ENCODE data around the gene ETV6.
A peak's percentile ranks its signal among the peaks of the same experiment; 100 is the strongest.

The ETV6 gene

DNA sequence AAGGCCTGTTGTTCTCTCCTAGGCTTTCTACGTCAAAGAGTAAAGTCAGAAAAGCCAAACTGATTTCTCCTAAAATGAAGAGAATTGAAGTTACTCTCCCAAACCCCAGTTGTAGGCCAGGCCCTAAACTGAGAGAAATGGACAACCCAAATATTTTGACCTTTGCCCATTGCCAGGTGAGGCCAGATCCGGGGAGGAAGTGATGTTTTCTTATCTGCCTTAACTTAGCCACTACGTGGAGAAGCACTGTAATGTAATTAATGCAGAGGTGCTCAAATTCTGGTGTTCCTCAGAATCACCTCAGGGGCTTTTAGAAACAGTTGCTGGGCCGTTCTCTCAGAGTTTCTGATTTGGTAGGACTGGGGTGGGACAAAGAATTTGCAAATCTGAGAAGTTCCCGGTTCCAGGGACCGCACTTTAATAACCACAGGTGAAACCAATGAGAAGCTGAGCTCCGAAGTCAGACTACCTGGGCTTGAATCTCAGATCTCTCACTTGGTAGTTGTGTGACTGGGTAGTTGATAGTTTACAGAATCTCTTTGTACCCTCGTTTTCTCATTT lies 73.2 kb downstream of the ETV6 start:
- DNase-seq = no peak

DNA sequence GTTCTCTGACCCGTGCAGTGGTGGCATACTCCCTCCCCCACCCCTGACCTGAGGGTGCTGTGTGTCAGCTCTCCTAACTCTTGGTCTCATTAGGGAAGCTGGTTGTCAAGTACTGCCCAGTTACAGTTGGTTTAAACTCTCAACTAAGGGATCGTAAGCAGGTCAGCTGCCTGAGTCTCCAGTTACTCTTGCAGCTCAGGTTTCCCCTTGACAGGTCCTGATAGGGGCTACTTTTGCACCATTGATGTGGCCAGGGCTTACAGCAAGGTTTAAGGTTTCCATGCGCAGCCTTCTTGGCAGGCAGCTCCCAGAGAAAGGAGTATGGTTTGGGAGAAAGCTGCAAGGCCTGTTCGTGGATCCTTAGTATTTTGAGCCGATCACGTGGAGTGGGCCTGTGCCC lies 74.5 kb downstream of the ETV6 start:
- peak; percentile 92 for DNase-seq

DNA sequence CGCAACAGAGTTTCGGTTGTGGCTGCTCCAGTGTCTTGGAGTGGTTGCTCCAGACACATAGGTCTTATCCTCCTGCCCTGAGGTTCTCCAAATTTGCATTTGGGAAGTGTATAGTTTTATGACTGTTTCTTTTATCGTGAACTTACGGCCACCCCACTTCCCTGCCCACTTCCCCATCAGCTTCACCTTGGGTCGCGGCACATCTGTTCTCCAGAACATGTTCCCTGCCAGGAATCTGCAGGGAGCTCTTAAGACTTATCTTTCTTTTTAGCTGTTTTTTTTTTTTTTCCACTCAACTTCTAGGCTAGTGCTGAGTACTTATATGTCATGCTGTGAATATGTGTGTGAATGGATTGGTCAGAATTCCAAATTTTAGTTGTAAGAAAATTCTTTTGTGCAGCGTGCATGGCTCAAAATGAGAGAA lies 75.4 kb downstream of the ETV6 start:
- no peak for DNase-seq

DNA sequence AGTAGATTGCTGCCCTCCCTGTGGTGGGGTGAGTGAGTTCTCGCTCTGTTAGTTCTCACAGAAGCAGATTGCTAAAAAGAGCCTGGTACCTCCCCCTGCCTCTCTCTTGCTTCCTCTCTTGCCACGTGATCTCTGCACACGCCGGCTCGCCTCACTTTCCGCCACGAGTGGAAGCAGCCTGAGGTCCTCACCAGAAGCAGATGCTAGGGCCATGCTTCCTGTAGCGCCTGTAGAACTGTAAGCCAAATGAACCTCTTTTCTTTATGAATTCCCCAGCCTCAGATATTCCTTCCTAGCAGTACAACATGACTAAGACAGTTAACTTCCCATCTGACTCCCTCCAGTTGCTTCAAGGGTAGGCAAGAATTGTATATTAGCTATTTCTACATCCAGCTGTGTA lies 76.2 kb downstream of the ETV6 start:
- DNase-seq = no peak

DNA sequence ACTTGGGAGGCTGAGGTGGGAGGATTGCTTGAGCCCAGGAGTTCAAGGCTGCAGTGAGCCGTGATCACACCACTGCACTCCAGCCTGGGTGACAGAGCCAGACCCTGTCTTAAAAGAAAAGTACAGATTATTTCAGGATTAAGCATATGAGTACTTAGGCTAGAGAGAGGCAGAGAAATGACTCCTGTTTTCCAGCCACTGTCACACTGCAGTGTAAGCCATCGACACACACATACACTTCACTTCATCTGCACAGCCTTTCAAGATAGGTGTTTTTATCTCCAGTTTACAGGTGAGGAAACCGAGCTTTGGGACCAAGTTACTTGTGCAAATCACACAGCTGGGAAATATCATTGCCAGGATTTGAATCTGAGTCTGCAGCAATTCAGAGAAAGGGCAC lies 77.2 kb downstream of the ETV6 start:
- DNase-seq = no peak

DNA sequence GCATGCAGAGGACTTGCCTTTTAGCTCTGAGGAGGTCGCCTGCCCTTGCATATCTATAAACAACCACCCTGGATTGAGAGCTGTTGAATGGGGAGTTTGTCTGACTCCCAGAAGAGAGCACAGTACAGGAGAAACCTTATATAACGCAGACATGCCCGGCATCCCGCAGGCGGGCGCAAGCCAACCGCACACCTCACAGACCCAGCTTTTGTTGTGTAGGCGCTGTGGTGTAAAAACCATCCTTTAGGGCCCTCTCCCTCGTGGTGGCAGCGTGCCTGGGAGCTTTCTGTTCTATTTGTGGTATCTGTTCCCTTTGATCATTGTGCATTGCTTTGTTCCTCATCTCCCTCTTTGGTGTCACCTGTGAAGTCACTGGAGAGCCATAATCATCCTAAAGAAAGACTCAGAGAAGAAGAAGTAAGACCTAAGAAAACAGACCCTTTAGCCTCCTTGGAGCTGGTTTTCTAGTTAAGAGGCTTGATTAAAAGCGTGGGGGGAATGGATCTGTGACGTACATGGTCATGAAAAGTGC lies 77.7 kb downstream of the ETV6 start:
- no peak for DNase-seq

DNA sequence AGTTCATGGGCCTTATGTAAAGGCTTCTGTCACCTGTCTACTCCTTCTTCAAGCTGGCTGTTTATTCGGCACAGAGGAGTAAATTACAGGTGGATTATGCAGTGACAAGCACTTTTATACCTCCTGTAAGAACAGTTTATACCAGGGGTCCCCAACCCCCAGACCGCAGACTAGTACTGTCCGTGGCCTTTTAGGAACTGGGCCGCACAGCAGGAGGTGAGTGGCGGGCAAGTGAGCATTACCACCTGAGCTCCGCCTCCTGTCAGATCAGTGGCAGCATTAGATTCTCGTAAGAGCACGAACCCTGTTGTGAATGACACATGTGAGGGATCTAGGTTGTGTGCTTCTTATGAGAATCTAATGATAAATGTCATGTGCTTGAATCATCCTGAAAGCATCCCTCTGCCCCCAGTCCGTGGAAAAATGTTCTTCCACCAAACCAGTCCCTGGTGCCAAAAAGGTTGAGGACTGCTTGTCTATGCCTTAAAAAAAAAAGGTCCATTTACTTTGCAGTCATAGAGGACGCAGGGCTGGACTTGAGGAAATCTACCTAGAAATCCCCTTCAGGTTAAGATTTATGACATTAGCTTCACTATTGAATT lies 78.8 kb downstream of the ETV6 start:
- no peak for DNase-seq

DNA sequence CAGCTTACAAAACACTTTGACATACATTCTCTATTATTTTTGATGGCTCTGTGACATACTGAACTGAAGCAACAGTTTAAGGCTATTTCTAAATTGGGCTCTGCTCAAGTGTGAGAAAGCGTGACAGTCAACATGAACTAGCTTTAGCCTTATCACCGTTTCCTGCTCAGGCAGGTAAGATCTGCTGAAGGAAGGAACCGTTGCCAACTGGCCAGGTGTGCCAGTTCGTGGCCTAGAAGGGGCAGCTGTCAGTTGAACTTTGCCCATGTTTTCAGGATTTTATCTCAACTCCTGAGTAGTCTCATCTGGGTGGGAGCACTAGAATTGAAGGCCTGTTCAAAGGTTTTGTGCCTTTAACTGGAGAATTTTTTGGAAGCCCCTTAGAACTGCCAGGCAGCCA lies 79.5 kb downstream of the ETV6 start:
- DNase-seq = peak; percentile 81

DNA sequence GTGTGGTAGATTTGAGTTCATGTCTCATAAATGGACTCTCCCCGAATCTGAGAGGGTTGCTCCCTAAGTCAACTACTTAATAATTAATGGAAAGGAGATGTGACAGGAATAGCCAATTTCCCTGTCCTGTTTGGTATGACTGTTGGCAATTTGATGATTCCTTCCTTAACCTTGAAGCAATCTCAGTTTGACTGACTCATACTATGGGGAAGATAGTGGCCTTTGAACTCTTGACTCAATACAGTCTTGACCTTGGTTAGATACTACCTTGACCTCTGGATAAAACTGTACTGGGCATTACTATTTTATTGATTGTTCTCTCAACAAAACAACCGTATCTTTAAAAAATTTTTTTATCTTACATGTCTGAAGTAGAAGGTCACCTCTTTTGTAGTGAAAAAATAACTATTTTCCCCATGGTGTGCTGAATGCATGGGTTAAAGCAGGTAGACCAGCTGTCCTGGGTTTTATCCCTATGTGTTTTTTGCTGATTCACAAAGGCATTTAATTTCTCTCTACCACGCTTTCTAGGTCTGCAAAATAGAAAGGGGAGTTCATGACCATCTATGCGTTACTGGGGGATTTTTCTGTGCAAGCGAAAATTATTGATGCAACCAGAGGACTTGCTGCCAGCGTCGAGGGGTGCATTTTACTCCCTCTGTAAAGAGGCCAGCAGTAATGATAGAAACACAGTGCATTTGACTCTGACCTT lies 80.1 kb downstream of the ETV6 start:
- no peak for DNase-seq

DNA sequence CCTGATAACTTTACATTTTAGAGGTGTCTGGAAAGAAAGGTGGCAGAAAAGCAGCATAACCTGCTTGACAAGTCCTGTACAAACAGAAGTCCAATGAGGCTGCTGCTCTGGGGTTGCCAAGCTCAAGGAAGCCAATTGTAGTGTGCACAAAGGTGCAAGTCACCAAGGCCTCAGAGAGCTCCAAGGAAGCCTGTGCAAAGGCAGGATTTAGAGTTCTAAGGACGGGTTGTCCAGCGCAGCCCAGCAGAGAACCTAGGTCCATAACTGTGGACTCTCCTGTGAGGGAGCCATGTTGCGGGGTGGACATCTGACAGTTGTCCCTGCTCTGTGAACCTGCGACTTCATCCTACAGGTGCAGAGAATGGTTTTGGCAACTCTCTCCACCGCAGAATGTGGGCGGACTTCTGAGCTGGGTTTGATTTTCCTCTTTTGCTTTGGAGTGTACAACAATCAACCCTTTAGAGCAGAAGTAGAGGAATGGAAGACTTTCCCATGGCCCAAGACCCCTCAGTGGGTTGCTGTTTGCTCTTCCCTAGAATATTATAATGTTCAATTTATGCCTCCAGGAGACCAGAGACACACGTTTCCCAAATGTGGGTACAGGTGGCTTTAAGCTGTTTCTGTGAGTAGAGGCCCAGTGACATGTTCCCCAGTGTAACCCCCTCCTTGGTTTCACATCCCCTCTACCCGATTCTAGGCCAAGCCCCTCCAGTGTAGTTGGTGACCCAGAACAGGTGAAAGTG lies 81.0 kb downstream of the ETV6 start:
- peak; percentile 78 for DNase-seq

DNA sequence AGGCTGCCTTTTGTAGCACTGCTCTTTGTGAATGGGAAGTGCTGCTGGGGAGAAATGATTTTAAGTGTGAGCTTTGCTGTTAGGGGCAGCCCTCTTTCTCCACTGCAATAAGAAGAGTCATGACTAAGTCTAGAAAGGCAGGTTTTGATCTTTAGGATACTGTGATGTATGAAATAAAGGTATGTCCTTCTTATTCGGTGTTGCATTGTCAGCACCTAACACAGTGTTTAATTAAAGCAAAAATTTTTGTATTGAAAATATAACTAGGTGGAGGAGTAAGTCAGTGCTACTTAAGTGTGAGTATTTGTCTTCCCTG lies 81.5 kb downstream of the ETV6 start:
- DNase-seq = no peak

DNA sequence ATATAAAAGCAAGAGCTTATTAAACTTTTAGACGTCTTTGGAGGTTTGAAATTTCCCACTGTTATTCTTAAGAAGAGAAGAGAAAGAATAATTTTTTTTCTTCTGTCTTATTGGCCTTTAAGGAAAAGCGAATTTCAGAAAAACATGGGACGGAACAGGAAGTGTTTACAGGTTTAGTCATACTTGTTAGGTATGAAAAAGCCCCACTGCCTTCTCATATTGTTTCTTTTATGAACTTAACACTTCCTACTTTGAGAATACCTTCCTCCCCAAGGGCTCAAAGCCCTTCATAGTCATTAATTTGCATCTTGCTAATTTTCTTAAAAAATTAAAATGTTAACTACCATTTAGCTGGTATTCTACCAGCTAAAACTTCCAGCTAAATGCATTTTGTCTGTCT lies 82.0 kb downstream of the ETV6 start:
- no peak for DNase-seq

DNA sequence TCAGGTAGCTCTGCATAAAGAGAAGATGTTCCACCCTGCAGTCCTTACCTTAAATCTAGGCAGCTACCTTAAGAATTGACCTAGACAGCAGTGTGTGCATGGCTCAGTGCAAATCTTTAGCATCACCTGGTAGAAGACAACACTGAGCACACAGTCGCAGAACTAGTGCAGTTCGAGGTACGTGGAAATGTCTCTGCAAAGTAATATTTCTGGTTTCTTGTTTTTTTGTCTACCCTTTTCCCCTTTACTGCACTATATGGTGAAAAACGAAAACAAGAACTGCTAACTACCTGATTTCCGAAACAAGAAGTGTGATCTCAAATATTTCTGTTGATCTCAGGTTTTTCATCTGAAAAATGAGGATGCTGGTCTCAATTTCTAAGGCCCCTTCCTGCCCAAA lies 82.5 kb downstream of the ETV6 start:
- no peak for DNase-seq

DNA sequence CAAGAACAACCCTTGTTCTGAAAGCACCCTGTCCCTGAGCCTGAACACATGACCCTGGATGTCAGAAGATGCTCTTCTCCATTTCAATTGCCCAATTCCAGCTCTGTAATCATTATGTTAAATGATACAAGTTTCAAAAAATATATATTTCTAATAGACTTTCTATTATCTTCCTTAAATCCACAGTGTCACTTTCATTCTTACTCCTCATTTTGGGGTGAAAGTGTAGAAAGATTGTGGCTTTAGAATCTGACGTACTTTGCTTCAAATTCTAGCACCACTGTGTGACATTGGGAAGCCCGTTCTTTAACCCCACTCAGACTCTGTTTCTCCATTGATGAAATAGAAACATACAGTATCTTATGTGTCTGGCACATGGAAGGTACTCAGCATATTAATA lies 83.2 kb downstream of the ETV6 start:
- DNase-seq = no peak

DNA sequence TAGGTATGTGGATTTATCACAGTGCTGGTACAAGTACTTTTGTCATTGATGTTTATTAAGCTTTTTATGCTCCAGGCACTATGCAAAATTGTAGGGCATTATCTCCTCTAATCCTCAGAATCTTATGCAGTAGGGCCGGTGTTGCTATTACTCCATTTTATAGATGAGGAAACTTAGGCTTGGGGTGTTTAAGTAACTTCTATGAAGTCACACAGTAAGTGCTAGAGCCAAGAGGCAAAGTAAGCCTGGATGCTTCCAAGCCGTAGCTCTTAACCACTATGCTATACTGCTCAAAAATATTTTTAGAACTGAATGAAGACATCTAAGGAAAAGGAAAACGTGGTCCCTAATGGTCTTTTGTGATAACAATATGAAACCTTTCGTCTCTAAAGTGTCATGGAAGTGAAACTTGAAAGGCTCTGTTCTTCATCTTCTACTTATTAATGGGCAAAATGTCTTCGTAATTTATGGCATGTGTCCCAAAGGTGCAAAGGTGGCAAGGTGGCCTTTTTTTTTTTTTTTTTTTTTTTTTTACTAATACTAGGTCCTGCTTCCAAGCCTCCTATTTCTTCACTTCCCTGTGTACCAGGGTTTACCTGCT lies 85.2 kb downstream of the ETV6 start:
- no peak for DNase-seq

DNA sequence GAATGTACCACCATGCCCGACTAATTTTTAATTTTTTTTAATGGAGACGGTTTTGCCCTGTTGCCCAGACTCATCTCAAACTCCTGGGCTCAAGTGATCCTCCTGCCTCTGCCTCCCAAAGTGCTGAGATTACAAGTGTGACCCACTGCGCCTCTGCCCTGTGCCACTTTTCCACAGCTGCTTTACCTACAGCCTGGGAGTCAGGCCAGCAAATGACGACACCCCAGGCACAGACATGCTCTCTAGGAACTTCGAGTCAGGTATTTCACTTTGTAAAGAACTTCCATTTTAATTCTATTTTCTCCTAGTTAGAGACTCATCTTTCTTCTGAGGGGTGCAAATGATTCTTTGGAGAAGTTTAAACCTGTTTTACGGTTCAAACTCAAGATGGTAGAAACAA lies 89.0 kb downstream of the ETV6 start:
- DNase-seq = no peak

DNA sequence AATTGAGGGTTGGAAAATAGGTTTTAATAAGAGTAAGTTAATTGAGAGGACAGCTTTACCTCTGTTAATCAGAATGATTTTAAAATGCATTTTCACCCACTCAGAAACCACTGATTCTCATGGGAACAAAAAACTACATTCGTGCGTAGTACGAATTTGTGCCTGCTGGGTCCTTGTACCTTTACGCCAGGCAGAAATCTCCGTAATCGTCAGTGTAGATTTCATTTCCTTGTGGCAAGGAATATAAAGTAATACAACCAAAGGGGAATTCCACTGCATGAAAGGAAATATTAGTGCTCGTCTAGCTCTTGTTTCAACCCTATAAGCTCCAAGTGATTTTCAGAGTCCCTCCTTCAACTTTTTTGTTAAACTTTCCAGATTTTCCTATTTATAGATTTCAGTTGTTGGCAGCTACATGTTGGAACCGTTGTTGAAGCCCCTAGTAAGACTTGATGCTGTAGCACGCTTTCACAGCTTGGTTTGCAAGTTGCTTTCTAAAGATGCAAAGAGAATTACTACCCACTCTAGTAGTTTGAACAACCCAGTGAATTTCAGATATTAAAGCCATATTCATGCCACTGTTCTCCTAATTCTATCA lies 90.6 kb downstream of the ETV6 start:
- DNase-seq = no peak

DNA sequence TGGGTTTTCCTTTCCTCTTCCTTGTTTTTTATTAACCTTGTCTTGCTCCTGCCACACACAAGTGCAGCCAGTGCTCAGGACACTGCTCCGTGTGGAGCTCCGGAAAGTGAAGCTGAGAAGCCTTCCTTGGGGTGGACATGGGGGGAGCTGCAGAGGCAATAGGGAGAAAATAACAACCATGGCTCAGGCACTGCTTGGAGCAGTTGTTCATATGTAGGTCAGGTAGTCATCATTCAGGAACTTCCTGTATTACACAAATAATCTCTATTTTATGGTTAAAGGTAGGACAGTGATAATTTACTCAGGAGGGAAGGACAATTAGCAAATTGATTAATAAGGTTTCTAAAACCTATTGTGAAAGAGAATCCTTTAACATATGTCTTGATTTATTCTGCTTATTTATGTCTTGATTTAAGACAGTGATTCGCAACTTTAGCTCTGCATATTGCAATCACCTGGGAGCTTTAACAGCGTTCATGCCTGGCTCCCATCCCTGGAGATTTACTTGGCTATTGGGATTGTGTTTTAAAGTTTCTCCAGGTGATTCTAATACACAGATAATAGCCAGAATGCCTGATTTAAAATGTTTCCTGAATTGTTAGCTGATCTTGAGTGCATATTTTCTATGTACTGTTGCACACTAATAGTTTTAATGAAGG lies 92.1 kb downstream of the ETV6 start:
- no peak for DNase-seq

DNA sequence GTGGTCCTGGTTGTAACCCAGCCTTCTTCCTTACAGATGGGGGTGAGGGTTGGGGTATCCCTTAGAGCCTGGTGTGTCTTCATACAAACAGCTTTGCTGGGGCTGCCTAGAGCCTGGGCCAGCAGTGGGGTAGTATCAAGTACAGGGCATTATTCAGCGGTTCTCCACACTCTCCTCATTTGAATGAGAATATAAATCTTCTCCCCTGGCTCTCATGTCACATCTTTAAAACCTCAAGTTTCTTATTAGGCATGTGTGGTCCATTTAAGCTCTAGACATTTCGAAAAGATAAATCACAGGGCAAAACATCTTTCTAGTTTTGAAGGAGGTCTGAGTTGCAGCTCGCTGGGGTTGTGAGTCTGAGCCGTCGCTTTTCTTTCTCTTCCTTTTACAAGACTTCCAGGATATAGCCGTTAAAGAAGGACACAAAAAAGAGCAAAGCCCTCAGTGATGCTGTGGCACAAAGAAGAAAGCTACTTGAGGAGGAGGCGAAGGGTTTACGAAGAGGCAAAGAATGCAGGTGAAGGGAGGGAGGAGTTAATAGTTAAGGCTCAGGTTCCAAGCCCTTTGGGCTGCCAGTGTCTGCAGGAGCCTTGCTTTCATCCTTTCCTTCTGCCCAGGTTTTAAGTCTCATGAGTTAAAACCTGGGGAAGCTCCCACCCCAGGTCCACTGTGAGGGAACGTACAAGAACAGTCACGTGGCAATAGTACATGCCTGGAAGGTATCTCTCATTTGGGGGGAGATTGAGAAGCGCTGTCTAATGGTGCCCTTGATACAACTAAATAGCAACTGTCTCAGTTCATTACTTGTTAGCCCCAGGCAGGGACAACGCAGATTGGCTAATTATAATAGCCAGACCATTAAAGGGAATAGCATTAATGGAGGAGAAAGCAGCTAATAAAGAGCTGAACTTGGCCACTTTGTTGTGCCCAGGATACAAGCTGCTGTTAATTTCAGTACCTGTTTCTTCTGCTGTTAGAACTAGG lies 94.2 kb downstream of the ETV6 start:
- DNase-seq = no peak

DNA sequence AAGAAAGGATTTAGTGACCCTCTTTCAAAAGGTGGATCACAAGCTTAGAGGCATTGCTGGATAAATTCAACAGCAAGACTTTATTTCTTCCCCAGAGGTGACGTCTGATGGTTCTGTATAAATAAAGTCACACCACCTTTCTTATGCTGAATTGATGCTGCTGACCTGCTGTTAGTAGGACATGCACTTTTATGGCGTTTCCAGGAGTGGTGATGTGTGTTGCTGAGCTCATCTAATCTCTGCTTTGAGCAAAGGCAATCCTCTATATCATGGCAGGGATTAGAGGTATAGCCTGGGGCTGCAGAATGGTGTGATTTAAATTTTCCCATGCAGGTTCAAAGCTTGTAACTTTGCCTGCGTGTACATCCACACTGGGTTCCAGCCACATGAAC lies 94.9 kb downstream of the ETV6 start:
- no peak for DNase-seq

DNA sequence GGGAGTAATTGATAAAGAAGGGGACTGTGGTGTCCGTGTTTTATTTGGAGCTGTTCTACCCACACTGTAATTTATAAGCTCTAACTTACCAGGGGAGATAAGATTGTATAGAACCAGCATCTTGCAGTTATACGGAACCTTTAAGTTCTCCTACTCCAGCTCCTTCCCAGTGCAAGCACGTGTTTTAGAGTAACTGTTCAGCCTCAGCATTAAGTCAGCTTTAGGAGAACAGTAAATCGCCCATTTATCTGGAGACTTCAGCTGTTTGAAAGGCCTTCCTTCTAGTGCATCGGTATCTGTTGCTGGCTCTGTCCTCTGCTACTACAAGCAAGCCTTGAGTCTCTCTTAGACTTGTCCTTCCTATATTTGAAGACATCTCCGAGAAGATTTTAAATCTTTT lies 95.6 kb downstream of the ETV6 start:
- no peak for DNase-seq
